ENCODE measurements around the gene MLST8.

- no peak for TF ChIP-seq CTCF (IDR thresholded peaks at IDR 0.05)
- TF ChIP-seq POLR2AphosphoS5 (IDR thresholded peaks at IDR 0.05; ENCODE audit: insufficient read depth in 1 of 2, low read depth in 1 of 2), result no peak
- no peak for TF ChIP-seq POLR2A (IDR thresholded peaks at IDR 0.05)
These were observed 18.7 kb upstream of the MLST8 start for GRCh38 chr16:2186505-2186904.

Measured in vagina (tissue), 2 donors.